Measurements from ENCODE around the gene CATSPER1.
A peak's percentile ranks its signal among the peaks of the same experiment; 100 is the strongest.

CATSPER1 gene

DNA sequence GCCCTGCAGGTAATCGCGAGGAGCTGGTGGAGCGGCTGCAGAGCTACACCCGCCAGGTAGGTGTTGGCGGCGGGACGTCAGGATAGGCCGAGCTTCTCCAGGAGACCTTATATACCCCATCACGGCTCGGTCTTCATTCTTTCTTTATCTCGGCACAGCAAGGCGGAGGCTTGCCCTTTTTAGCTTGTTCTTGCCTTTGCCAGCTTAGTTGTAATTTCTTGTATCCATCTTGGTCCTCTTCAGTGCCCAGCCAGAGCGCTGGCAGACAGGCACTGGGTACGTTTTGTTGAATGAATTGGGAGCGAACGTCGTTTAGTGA, 26.3 kb upstream of the CATSPER1 start:
- peaks cover 14% of the 10 kb centered on the region for H3K4me1 ChIP-seq (ENCODE audit: insufficient read depth, poor library complexity, severe bottlenecking)
- peak overlapping the region; percentile 88 for H3K4me3 ChIP-seq (ENCODE audit: severe bottlenecking)
- DNase-seq (ENCODE audit: low spot score) (no peak), ATAC-seq (ENCODE audit: low read depth) (no peak)
- no peak for TF ChIP-seq CTCF (IDR thresholded peaks at IDR 0.05; ENCODE audit: poor library complexity, severe bottlenecking)
- peaks cover 50% of the 10 kb centered on the region for H3K36me3 ChIP-seq (ENCODE audit: low read depth)
- no peaks in the 10 kb centered on the region for H3K27me3 ChIP-seq (ENCODE audit: insufficient read depth, poor library complexity, severe bottlenecking)
- no peaks in the 10 kb centered on the region for H3K9me3 ChIP-seq (ENCODE audit: severe bottlenecking)
- H3K27ac ChIP-seq (ENCODE audit: poor library complexity, severe bottlenecking), result peak overlapping the region; percentile 71

DNA sequence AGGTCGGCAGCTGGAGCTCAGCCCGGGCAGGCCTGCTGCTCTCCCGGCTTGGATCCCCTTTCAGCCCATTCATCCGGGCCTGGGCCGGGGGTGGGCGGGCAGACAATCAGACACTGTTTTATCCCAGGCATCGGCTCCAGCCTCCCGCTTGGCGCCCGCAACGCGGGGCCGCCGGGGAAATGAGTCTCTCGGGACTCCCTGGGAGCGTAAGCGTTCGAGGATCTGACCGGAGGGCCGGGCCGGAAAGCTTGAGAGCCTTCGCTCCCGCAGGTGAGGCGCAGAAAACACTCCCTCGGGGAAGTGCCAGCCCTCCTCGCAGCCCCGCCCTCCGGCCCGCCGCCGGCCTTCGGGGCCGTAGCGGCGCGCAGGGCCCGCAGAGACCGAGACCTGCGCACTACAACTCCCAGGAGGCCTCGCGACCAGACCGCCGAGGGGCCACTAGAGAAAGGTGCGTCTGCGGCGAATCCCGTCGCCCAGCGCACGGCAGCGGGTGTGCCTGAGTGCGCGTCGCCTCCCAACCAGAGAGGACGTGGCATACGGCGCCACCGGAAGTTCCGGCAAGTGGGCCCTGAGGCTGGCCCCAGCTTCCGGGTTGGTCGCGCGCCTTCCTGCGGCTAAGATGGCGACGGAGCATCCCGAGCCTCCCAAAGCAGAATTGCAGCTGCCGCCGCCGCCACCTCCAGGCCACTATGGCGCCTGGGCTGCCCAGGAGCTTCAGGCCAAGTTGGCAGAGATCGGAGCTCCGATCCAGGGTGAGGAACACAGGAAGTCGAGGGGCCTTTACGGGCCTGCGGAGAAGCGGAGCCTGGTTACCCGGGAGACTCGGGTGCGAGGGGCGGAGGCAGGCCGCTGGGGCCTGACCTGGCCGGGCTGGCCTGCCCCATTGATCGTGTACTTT, 25.7 kb upstream of the CATSPER1 start, which contains the start of gene SF3B2:
Gene SF3B2 (plus strand): TSS at position 599 of the 898 bp plus-strand sequence. CDS start 21 bp downstream, at position 620.
- peak within 1 kb of the TSS; percentile 71 for H3K27ac ChIP-seq (ENCODE audit: poor library complexity, severe bottlenecking)
- peak within 1 kb of the TSS; percentile 88 for H3K4me3 ChIP-seq (ENCODE audit: severe bottlenecking)
- peaks cover 14% of the 10 kb centered on the region for H3K4me1 ChIP-seq (ENCODE audit: insufficient read depth, poor library complexity, severe bottlenecking)
- H3K9me3 ChIP-seq (ENCODE audit: severe bottlenecking), result no peaks in the 10 kb centered on the region
- ATAC-seq (ENCODE audit: low read depth) (peak; percentile 97), DNase-seq (ENCODE audit: low spot score) (peak; percentile 99)
- no peak for TF ChIP-seq CTCF (IDR thresholded peaks at IDR 0.05; ENCODE audit: poor library complexity, severe bottlenecking)
- H3K36me3 ChIP-seq (ENCODE audit: low read depth), result peaks cover 44% of the 10 kb centered on the region
- no peaks in the 10 kb centered on the region for H3K27me3 ChIP-seq (ENCODE audit: insufficient read depth, poor library complexity, severe bottlenecking)

- peaks cover 14% of the 10 kb centered on the region for H3K4me1 ChIP-seq (ENCODE audit: insufficient read depth, poor library complexity, severe bottlenecking)
- H3K9me3 ChIP-seq (ENCODE audit: severe bottlenecking), result no peaks in the 10 kb centered on the region
- no peak for TF ChIP-seq CTCF (IDR thresholded peaks at IDR 0.05; ENCODE audit: poor library complexity, severe bottlenecking)
- H3K27ac ChIP-seq (ENCODE audit: poor library complexity, severe bottlenecking), result peak overlapping the region; percentile 71
- no peaks in the 10 kb centered on the region for H3K27me3 ChIP-seq (ENCODE audit: insufficient read depth, poor library complexity, severe bottlenecking)
- H3K36me3 ChIP-seq (ENCODE audit: low read depth), result peaks cover 37% of the 10 kb centered on the region
- ATAC-seq (ENCODE audit: low read depth) (no peak), DNase-seq (ENCODE audit: low spot score) (no peak)
- H3K4me3 ChIP-seq (ENCODE audit: severe bottlenecking), result peak overlapping the region; percentile 88
These were observed 25.1 kb upstream of the CATSPER1 start for GRCh38 chr11:66051371-66051765.

DNA sequence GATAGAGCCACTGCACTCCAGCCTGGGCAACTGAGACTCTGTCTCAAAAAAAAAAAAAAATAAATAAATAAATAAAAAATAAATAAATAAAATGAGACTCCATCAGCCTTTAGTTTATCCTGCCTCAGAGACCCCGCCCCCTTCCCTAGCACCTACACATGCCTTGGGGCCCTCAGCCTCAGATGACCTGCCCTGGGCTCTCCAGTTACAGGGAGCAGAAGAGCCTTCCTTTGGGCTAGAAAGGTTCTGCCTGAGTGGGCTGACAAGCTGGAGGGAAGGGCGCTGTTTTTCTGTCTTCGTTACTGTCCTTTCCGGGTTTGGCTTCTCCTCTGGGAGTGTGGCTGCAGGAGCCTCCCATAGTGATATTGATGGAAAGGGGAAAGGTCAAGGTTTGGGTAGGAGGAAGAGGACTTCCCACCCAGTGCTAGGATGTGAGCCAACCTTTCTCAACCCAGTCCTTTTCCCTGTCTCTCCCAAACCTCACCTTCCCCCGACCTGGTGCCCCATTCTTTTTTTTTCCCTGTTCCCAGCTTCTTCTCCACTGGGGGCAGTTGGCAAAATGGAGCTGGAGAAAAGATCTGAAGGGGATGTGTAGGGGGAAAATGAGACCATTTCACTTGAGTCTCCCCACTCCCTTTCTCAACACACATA, 24.4 kb upstream of the CATSPER1 start:
- H3K36me3 ChIP-seq (ENCODE audit: low read depth), result peaks cover 32% of the 10 kb centered on the region
- H3K27me3 ChIP-seq (ENCODE audit: insufficient read depth, poor library complexity, severe bottlenecking), result no peaks in the 10 kb centered on the region
- H3K4me3 ChIP-seq (ENCODE audit: severe bottlenecking), result no peak overlapping the region
- TF ChIP-seq CTCF (IDR thresholded peaks at IDR 0.05; ENCODE audit: poor library complexity, severe bottlenecking), result no peak
- no peak for ATAC-seq (ENCODE audit: low read depth)
- H3K9me3 ChIP-seq (ENCODE audit: severe bottlenecking), result no peaks in the 10 kb centered on the region
- peak overlapping the region; percentile 71 for H3K27ac ChIP-seq (ENCODE audit: poor library complexity, severe bottlenecking)
- no peak for DNase-seq (ENCODE audit: low spot score)
- H3K4me1 ChIP-seq (ENCODE audit: insufficient read depth, poor library complexity, severe bottlenecking), result peaks cover 14% of the 10 kb centered on the region
